Large intestine (tissue), 3 donors: ENCODE measurements around the gene POT1. TPM values are rescaled to one million over a fixed set of nuclear protein-coding genes. Genes with fewer than 3 reads are reported as not detected.

ENCODE experiments used
- DNase-seq, 2 donors: peaks; one replicate each; pipeline versions ENCODE4 v3.0.0 to v3.0.0-alpha.2; 2013
- H3K27ac ChIP-seq: one replicate; pipeline ENCODE4 v1.5.1; 2013; ENCODE audit warnings: low read length
- H3K27me3 ChIP-seq: 2 replicates; pipeline ENCODE4 v1.6.1; 2013; ENCODE audit warnings: low read length; ENCODE audit not compliant: control insufficient read depth, insufficient read depth
- H3K36me3 ChIP-seq: 2 replicates; pipeline ENCODE4 v1.6.1; 2013; ENCODE audit warnings: low read length; ENCODE audit not compliant: control insufficient read depth, insufficient read depth
- H3K4me1 ChIP-seq: one replicate; pipeline ENCODE4 v1.6.1; 2013; ENCODE audit warnings: low read length; ENCODE audit not compliant: control insufficient read depth, insufficient read depth
- H3K4me3 ChIP-seq: one replicate; pipeline ENCODE4 v1.5.1; 2013; ENCODE audit warnings: low read length
- H3K9me3 ChIP-seq: one replicate; pipeline ENCODE4 v1.6.1; 2013; ENCODE audit warnings: mild to moderate bottlenecking, low read depth, low read length, moderate library complexity; ENCODE audit not compliant: control insufficient read depth
- WGBS: methylation state at CpG from one replicate; pipeline ENCODE4 v1.1.5; 2013; ENCODE audit warnings: low lambda C conversion rate; ENCODE audit not compliant: insufficient coverage; 5-methylcytosine and 5-hydroxymethylcytosine counted together
- polyA plus RNA-seq: library from polyadenylated mRNA; unstranded; fragments of 120-200 nt; gene quantifications from one replicate; pipeline ENCODE4 v1.2.1, GENCODE V29; 2013

Gene POT1
- polyA plus RNA-seq, 1 donor = 18.2 TPM

- WGBS = no CpG with 5 or more reads among the region's 4 CpGs
Measured at GRCh38 chr7:124942399-124942798, 12.8 kb upstream of the POT1 start.

DNA sequence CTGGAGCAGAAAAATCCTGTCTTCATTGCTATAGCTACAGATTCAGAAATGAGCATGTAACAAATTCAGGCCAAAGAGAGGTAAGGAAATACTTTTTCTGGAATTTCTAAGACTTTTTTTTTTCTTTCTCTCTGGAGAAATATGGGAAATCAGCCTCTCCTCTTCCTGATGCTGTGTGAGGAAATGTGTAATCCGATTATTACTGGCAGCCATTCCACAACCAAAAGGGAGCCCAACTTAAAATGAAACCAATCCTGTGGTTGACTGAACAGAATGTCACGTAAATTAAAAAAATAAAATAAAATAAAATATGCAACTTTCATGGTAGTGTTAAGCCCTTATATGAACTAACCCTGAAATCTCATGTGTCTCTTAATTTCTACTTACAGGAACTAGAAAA, 10.7 kb upstream of the POT1 start:
- WGBS = 100% methylated on average over 1 of the region's 2 CpGs
- Histone ChIP-seq H3K4me3 (no peak overlapping the region), H3K4me1 (no peaks in the 10 kb centered on the region), H3K27ac (no peak overlapping the region), H3K27me3 (no peaks in the 10 kb centered on the region), H3K36me3 (no peaks in the 10 kb centered on the region), H3K9me3 (no peaks in the 10 kb centered on the region)
- DNase-seq = no peak

More at GRCh38 chr7:124942399-124942798, 12.8 kb upstream of the POT1 start:
- no peaks in the 10 kb centered on the region for H3K36me3 ChIP-seq
- no peak overlapping the region for H3K4me3 ChIP-seq
- no peak overlapping the region for H3K27ac ChIP-seq
- no peaks in the 10 kb centered on the region for H3K4me1 ChIP-seq
- H3K27me3 ChIP-seq = no peaks in the 10 kb centered on the region
- no peak for DNase-seq
- H3K9me3 ChIP-seq = no peaks in the 10 kb centered on the region

- Histone ChIP-seq H3K9me3 (no peaks in the 10 kb centered on the region), H3K27me3 (no peaks in the 10 kb centered on the region), H3K4me3 (no peak overlapping the region), H3K36me3 (no peaks in the 10 kb centered on the region), H3K4me1 (no peaks in the 10 kb centered on the region), H3K27ac (no peak overlapping the region)
- 100% methylated on average over 2 of the region's 2 CpGs for WGBS
- DNase-seq = no peak
Measured at GRCh38 chr7:124938128-124938527, 8.5 kb upstream of the POT1 start.

- no peak overlapping the region for H3K27ac ChIP-seq
- H3K36me3 ChIP-seq = no peaks in the 10 kb centered on the region
- H3K27me3 ChIP-seq = no peaks in the 10 kb centered on the region
- H3K9me3 ChIP-seq = no peaks in the 10 kb centered on the region
- WGBS = 83% methylated on average over 1 of the region's 1 CpG
- DNase-seq = no peak
- no peaks in the 10 kb centered on the region for H3K4me1 ChIP-seq
- no peak overlapping the region for H3K4me3 ChIP-seq
Measured at GRCh38 chr7:124937076-124937475, 7.5 kb upstream of the POT1 start.

DNA sequence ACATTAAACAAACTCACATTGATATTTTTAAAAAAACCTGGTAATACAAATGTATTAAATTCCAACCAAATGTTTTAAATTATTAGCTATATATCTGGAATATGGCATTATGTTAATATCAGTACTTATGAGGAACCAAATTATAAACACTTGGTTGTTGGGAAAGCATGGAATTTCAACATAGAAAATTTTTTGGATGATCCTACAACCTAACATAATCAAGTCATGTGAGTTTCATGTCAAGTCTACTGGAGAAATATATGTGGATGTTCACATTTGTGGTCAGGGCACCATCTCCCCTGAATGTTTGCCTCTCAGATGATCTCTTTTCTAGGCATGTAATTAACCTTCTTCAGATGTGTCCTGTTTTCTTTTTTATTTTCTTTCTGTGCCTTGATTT, 5.2 kb upstream of the POT1 start:
- H3K36me3 ChIP-seq = no peaks in the 10 kb centered on the region
- no peaks in the 10 kb centered on the region for H3K4me1 ChIP-seq
- no peak overlapping the region for H3K27ac ChIP-seq
- no peaks in the 10 kb centered on the region for H3K9me3 ChIP-seq
- H3K27me3 ChIP-seq = no peaks in the 10 kb centered on the region
- no peak overlapping the region for H3K4me3 ChIP-seq
- no peak for DNase-seq

GRCh38 chr7:124930655-124931597, 1.3 kb upstream of the POT1 start:
- H3K27ac ChIP-seq = no peak overlapping the region
- no peaks in the 10 kb centered on the region for H3K9me3 ChIP-seq
- WGBS = 93% methylated on average over 3 of the region's 18 CpGs
- H3K4me3 ChIP-seq = no peak overlapping the region
- no peaks in the 10 kb centered on the region for H3K36me3 ChIP-seq
- H3K4me1 ChIP-seq = peaks cover 4% of the 10 kb centered on the region
- DNase-seq = no peak
- no peaks in the 10 kb centered on the region for H3K27me3 ChIP-seq

DNA sequence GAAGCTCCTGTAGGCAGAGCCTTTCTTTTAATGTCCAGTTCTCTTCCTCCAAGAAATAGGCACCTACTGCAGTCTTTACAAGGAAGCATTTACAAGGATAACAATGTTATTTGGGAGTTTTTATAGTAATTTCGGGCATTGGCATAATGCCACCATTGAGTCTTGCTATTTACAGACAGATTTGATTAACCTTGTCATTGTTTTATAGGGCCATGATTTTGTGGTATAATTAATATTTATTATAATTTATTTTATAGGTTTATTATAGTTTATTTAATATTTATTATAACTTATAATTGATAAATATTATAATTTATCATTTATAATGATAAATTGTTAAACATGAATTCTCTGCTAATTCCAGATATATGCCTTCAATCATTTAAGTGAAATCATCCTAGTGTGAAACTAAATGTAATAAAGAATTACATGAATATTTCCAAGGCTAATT, 573 bp upstream of the POT1 start:
- Histone ChIP-seq H3K27ac (peak overlapping the region; percentile 67), H3K4me1 (peaks cover 4% of the 10 kb centered on the region), H3K36me3 (no peaks in the 10 kb centered on the region), H3K27me3 (no peaks in the 10 kb centered on the region), H3K9me3 (no peaks in the 10 kb centered on the region), H3K4me3 (peak overlapping the region; percentile 77)
- DNase-seq = no peak
- WGBS = no CpG with 5 or more reads among the region's 1 CpG

- Histone ChIP-seq H3K27ac (no peak overlapping the region), H3K9me3 (no peaks in the 10 kb centered on the region), H3K4me1 (peaks cover 4% of the 10 kb centered on the region), H3K4me3 (no peak overlapping the region), H3K27me3 (no peaks in the 10 kb centered on the region), H3K36me3 (no peaks in the 10 kb centered on the region)
- DNase-seq = no peak
Measured at GRCh38 chr7:124924906-124925305, 4.7 kb downstream of the POT1 start.

GRCh38 chr7:124922200-124922599, 7.4 kb downstream of the POT1 start:
- no peak for DNase-seq
- no peak overlapping the region for H3K27ac ChIP-seq
- no peaks in the 10 kb centered on the region for H3K9me3 ChIP-seq
- peaks cover 3% of the 10 kb centered on the region for H3K36me3 ChIP-seq
- no peak overlapping the region for H3K4me3 ChIP-seq
- no peaks in the 10 kb centered on the region for H3K4me1 ChIP-seq
- no peaks in the 10 kb centered on the region for H3K27me3 ChIP-seq

DNA sequence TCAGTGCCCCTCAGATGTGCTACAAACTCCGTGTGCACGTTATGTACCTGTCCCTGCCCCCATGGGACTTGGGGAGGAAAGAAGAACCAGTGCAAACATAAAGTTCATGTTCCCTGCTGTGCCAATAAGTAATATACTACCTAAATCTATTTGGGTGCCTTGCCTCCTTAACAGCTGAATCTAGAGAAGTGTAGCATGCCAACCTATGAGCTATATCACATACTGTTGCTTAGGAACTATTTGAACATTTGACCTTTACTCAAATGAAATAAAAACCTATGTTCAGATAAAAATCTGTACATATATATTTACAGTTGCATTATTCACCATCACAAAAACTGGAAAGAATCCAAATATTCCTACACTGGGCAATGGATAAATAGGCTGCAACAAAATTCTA, 9.8 kb downstream of the POT1 start:
- Histone ChIP-seq H3K27ac (no peak overlapping the region), H3K27me3 (no peaks in the 10 kb centered on the region), H3K4me1 (no peaks in the 10 kb centered on the region), H3K9me3 (no peaks in the 10 kb centered on the region), H3K4me3 (no peak overlapping the region), H3K36me3 (peaks cover 3% of the 10 kb centered on the region)
- DNase-seq = no peak
- WGBS = 100% methylated on average over 1 of the region's 2 CpGs

GRCh38 chr7:124918662-124919061, 11.0 kb downstream of the POT1 start:
- H3K9me3 ChIP-seq = no peaks in the 10 kb centered on the region
- H3K27me3 ChIP-seq = no peaks in the 10 kb centered on the region
- no CpG with 5 or more reads among the region's 3 CpGs for WGBS
- peaks cover 3% of the 10 kb centered on the region for H3K36me3 ChIP-seq
- no peaks in the 10 kb centered on the region for H3K4me1 ChIP-seq
- no peak overlapping the region for H3K4me3 ChIP-seq
- peak in 1 of 2 donors; percentile 8 for DNase-seq
- no peak overlapping the region for H3K27ac ChIP-seq
